HG02852 (cell line): Measurements from ENCODE around the gene CYP3A5.
"Not testable (repeated sequence)": the region's sequence is repeated elsewhere in the genome, so short reads cannot be mapped to it uniquely, and the experiment has no call there.

Experiments used
- ATAC-seq: cut with Tn5 transposase; IDR thresholded peaks from one replicate; pipeline ENCODE4 v1.9.1; 2021; ENCODE audit warnings: mild to moderate bottlenecking, moderate library complexity; ENCODE audit not compliant: unreplicated experiment

Gene CYP3A5

GRCh38 chr7:99643464-99643863 lies 36.3 kb downstream of the CYP3A5 start:
- no peak for ATAC-seq

DNA sequence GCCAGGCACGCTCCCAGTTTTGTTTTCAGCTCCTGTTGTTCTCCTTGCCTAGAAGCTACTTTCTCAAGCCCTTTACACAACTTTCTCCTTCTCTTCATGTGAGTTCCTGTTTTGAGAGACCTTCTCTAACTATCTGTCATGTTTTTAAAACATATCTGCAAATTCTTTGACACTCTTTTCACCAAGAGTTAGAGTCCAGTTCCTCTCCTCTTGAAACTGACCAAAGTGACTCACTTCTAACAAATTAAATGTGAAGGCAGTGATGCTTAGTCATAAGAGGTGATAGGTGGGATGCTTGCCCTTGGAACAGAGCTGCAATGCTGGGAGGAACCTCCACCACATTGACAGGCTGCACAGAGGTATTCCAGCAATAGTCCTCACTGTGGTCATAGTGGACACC lies 37.8 kb downstream of the CYP3A5 start:
- ATAC-seq = no peak

DNA sequence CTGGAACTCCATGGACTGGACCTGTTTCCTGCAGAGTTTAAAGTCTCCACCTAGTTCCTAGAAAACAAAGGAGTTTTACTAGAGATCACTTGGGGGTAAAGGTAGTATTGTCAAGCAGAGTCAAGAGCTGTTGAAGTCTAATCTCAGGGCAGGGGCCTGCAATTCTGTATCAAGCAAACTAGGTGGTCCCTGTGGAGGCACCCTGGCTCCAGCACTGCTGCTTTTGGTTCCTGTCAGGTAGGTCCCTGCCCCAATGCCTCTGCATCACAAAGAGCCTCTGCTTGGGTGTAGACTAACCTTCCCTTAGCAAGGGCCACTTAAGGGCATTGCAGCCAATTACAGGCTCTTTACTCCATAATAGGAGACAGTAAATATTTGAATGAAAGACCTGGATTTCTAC lies 40.5 kb downstream of the CYP3A5 start:
- ATAC-seq = no peak

GRCh38 chr7:99638731-99639130 lies 41.1 kb downstream of the CYP3A5 start:
- no peak for ATAC-seq

GRCh38 chr7:99637414-99637813 lies 42.4 kb downstream of the CYP3A5 start:
- not testable (repeated sequence) for ATAC-seq

GRCh38 chr7:99631295-99632109 lies 48.3 kb downstream of the CYP3A5 start:
- no peak for ATAC-seq

- ATAC-seq = no peak
These were observed 50.2 kb downstream of the CYP3A5 start for GRCh38 chr7:99629643-99630042.

DNA sequence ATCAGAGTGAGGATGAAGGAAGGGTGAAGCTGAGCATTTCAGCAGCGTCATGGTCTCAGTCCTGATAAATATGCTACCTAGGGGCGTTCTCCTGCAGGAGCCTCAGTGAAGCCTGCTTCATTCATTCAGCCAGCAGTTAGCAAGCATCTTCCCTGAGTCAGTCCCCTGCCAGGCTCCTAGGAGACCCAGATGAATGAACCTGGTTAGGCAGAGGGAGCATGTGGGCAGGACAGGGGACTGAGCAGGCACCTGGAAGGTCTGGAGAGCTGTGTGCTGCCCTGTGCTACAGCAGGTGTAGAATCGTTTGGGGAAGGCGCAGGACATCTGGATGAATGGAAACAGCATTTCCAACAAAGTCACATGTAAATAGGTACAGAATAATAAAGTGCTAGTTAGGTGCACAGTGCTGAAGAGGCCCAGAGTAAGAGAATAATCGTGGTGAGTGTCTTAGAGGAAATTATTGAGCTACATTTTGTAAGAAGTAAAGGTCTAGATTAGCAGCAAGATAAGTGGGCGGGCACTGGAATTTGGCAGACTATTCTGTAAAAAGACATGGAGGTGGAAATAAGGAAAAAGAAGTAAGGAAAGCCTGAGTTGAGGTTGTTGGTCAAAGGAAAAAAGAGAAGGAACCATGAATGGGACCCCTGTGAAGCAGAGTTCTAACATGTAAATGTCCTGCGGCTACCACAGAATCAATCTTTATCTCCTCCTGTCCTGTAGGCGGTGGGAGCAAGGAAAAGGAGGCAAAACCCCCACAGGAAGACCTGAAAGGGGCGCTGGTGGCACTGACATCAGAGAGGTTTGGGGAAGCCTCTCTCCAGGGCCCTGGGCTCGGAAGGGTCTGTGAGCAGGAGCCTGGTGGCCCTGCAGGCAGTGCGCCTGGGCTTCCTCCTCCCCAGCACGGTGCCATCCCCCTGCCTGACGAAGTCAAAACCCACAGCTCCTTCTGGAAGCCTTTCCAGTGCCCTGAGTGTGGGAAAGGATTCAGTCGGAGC lies 51.0 kb downstream of the CYP3A5 start:
- ATAC-seq = no peak

GRCh38 chr7:99627513-99627912 lies 52.3 kb downstream of the CYP3A5 start:
- no peak for ATAC-seq

DNA sequence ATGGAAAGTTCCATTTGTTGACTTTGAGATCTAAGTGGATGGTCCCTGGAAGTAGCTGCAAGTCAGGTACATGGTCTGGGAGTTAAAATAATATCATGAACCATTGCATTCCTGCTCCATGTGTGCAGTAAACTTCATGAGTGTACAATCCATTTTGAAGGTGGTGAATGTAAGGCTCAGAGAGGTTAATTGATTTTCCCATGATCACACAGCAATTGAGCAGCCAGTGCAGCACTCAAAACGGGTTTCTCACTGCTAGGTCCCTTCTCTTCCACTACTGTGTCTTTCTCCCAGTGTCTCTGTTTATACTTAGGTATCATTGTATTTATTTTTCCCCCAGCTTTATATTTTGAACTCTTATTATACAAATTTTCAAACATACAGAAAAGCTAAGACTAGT lies 53.1 kb downstream of the CYP3A5 start:
- no peak for ATAC-seq

- no peak for ATAC-seq
These were observed 53.8 kb downstream of the CYP3A5 start for GRCh38 chr7:99625961-99626360.

- no peak for ATAC-seq
These were observed 54.5 kb downstream of the CYP3A5 start for GRCh38 chr7:99625321-99625720.

GRCh38 chr7:99624484-99624883 lies 55.3 kb downstream of the CYP3A5 start:
- no peak for ATAC-seq

GRCh38 chr7:99623702-99624447 lies 55.9 kb downstream of the CYP3A5 start:
- no peak for ATAC-seq

GRCh38 chr7:99623091-99623693 lies 56.6 kb downstream of the CYP3A5 start:
- ATAC-seq = no peak

DNA sequence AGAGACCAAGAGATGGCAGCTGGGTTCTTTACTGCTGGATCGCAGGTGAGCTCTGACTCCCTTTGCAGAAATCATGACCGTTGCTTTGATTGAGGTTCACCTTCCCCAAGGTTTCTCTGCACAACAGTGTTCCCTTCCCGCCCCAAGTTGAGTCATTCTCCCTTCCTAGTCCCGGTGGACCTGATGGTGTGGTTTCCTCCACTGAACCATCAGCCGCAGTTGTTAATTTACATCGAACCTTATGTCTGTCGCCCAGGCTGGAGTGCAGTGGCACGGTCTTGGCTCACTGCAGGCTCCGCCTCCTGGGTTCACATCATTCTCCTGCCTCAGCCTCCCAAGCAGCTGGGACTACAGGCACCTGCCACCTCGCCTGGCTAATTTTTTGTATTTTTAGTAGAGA lies 57.2 kb downstream of the CYP3A5 start:
- no peak for ATAC-seq

DNA sequence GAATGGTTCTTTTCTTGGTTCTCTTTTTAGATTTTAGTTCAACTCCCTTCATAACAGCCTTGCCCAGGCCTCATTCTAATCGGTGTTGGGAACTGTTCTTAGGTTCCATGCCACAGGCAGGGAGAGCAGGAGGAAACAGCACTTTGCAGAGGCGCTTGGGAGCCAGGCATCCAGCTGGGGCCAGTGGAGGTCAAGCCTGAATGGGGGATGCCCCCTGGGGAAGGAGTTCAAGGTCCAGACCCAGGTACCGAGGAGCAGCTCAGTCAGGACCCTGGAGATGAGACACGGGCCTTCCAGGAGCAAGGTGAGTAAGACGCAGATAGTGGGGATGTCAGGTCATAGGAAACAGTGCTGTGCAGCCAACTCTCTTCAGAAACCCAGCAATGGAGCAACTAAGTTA lies 58.5 kb downstream of the CYP3A5 start:
- no peak for ATAC-seq

DNA sequence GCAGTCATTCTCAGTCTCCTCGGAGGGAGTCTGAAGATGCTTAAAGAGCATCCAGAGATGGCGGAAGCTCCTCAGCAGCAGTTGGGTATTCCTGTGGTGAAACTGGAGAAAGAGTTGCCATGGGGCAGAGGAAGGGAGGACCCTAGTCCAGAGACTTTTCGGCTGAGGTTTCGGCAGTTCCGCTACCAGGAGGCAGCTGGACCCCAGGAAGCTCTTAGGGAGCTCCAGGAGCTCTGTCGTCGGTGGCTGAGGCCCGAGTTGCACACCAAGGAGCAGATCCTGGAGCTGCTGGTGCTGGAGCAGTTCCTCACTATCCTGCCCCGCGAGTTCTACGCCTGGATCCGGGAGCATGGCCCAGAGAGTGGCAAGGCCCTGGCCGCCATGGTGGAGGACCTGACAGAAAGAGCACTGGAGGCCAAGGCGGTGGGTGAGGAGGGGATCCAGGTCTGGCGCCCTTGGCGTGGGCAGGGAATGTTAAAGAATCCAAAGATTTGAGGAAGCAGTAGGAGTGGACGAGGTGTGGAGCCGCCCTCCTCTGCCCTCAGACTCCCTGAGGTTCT lies 60.1 kb downstream of the CYP3A5 start:
- ATAC-seq = no peak

DNA sequence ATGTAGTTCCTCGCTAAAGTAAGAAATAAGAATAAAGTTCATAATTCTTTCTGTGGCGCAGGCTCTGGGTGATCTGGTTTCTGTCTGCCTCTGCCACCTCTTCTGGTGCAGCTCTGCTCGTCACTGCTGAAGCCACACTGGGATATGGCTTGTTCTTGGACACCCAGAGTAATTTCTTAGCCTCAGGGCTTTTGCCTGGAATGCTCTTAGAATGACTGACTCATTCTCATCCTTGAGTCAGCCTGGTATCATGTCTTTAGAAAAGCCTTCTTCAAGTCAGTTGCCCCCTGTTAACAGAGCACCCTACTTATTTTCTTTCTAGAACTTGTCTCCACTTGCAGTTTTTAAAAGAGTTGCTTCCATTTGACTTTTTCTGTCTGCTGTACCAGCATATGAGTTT lies 61.1 kb downstream of the CYP3A5 start:
- no peak for ATAC-seq

DNA sequence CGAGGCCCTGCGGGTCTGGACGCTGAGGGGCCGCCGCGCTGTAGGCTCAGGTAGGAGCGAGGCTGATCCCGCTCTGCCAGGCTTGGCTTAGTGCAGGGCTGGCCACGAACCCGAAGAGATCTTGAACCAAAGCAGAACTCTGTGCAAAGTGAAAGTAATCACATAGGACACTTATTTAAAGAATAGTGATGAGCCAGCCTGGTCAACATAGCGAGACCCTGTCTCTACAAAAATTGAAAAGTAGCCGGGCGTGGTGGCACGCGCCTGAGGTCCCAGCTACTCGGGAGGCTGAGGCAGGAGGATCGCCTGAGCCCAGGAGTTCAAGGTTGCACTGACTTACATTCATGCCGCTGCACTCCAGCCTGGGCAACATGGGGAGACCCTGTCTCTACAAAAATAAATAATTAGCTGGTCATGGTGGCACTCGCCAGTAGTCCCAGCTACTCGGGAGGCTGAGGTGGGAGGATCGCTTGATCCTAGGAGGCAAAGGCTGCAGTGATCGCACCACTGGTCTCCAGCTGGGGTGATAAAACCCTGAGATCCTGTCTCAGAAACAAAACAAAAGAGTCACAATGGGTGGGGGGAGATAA lies 62.5 kb downstream of the CYP3A5 start:
- no peak for ATAC-seq
